Retinal pigment epithelial cell (primary cell): ENCODE measurements around the gene IRS2.

ENCODE experiments used
- DNase-seq: peaks from one replicate; pipeline ENCODE4 v3.0.0-alpha.2; 2010; ENCODE audit warnings: low read depth
- H3K4me3 ChIP-seq: 2 replicates; pipeline ENCODE4 v1.5.1; 2011; ENCODE audit warnings: mild to moderate bottlenecking, low read length, control low read depth, moderate library complexity
- CTCF ChIP-seq: conservative IDR thresholded peaks from 2 replicates; pipeline ENCODE4 v1.5.1; 2011; ENCODE audit warnings: low read depth, low read length, control low read depth, inconsistent platforms

Gene IRS2

DNA sequence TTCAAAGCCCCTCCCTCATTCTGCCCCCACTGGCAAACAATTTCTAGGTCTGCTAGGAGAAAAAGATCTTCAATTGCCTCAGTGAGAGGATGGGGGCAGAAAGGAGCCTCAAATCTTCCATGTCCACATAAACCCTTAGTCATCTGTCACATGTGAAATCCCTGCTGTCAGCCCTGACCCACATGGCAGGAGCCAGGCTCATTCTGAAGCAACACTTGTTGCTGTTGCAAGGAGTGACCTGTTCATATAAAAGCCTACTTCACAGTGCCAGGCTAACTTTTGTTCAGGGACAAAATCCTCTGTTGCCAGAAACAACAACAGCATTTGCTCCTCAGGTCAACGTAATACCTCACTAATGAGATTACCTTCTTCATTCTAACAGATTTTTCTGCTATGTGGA, 70.5 kb downstream of the IRS2 start:
- DNase-seq, result peak; percentile 88
- TF ChIP-seq CTCF, result peak; percentile 32
- H3K4me3 ChIP-seq, result no peak overlapping the region

- no peak for DNase-seq
- H3K4me3 ChIP-seq, result no peak overlapping the region
- TF ChIP-seq CTCF, result no peak
These were observed 72.7 kb downstream of the IRS2 start for GRCh38 chr13:109713681-109714080.

- DNase-seq, result no peak
- TF ChIP-seq CTCF, result no peak
These were observed 74.2 kb downstream of the IRS2 start for GRCh38 chr13:109712124-109712722.

DNA sequence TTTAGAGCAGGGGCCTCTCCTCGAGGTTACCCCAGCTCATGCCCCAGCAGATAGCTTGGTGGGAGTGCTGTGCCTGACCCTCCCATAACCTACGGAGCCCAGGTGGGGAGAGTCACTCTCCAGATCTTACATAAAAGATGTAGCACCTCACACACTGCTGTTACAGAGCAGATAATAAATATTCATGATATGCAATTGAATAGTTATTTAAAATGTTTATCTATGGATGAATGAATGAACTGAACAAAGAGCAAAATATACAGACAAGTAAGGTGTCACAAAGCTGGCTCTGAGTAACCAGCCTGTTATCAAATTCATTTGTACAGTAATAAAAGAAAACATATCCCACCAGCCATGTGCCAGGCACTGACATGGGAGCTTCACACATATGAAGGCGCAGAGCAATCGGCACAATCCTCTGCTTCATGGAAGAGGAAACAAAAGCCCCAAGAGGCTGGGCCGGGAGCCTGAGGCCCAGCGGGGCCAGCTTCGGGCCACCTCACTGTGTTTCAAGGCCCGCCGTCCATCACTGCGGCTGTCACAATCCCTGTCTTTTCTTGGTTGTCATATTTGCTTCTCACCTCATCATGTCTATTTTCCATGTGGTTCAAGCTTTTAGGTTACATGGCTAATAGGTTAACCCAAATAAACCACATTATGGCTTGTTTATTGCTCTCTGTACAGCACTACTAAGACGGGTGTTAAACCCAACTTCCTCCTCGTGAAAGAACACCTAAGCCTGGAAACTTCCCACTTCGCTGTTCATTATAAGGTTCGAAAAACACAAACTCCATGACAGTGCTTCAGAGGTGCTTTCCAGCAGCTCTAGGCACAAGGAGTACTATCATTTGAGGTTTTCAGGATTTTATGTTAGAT, 78.4 kb downstream of the IRS2 start:
- no peak for TF ChIP-seq CTCF
- DNase-seq, result no peak
- H3K4me3 ChIP-seq, result no peak overlapping the region

More at GRCh38 chr13:109712124-109712722, 74.2 kb downstream of the IRS2 start:
- H3K4me3 ChIP-seq, result no peak overlapping the region

- no peak overlapping the region for H3K4me3 ChIP-seq
- TF ChIP-seq CTCF, result no peak
- DNase-seq, result no peak
These were observed 79.2 kb downstream of the IRS2 start for GRCh38 chr13:109707044-109707741.

- H3K4me3 ChIP-seq, result no peak overlapping the region
- DNase-seq, result no peak
- TF ChIP-seq CTCF, result no peak
These were observed 80.2 kb downstream of the IRS2 start for GRCh38 chr13:109706015-109706715.
